GM12801 (cell line): ENCODE results near the gene UPK3B.
"Not testable (repeated sequence)": the region's sequence is repeated elsewhere in the genome, so short reads cannot be mapped to it uniquely, and the experiment has no call there.

ENCODE experiments used
- CTCF ChIP-seq: IDR thresholded peaks from one replicate; pipeline ENCODE4 v1.5.1; 2011; ENCODE audit warnings: control low read depth; ENCODE audit not compliant: insufficient read length; ENCODE audit errors: extremely low read depth

The UPK3B gene

DNA sequence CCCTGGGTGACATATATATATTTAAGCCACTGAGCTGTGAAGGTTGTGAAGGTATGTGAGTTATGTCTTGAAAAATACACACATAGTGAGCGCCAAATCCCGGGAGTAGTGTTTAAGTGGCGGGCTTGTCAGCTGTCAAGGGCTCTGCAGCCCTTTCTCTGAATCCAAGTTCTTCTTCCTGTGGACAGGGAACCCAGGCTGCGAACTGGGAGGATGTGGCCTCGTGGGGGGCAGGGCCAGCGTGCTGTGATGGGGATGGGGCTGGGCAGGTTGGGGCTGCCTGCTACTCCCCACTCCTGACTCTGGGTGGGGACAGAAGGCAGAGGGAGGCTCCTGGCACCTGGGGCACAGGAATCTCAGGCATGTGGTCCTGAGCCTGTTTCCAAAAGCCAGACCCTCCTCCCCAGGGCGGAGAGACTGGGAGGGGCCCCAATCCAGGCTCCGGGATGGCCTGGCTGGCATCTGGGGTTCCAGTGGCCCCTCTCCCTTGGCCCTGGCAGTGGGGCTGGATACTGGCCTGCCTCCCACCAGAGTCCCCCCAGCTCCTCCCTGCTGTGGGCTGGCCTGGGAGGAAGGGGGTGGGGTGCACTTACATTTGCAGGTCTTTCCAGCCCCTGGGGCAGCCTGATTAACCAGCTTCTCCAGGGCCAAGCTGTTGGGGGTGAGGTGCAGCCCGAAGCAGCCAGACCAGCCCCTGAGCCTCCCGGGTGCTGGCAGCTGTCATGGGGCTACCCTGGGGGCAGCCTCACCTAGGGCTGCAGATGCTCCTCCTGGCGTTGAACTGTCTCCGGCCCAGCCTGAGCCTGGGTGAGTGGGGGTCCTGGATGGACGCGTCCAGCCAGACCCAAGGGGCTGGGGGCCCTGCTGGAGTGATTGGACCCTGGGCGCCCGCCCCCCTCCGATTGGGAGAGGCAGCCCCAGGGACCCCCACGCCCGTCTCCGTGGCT, at the start of gene UPK3B:
Gene UPK3B (plus strand): TSS at position 622 of the 947 bp plus-strand sequence. CDS start 101 bp downstream, at position 723.
- TF ChIP-seq CTCF = no peak

DNA sequence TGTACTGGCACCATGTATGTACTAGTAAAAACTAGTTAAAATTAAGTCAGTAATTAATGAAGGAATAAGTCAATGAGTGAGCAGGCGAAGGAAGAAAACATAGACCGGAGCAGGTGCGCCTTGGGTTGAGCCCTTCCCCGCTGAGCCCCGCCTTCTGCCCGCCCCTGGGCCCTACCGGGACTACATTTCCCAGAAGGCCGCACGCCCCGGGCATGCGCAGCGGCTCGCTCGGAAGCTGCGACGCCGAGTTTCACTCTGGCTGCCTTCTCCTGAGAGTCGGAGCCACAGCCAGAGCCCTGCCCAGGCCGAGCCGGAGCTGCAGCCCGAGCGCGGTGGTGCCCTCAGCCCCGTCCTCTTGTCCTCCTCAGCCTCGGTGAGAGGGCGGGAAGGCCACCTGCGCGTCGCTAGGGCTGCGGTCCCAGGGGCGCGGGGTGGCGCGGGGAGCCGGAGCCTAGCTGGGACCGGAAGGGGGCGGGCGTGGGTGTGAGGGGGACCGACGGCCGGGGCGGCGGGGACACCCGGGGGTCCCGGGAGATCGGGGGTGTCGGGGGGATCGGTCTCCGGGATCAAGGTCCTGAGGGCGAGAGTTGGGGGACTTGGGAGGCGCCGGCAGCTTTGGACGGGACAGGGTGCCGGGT, 48.8 kb upstream of the UPK3B start, which contains the start of gene DTX2:
Gene DTX2 (plus strand): TSS at position 246 of the 638 bp plus-strand sequence. CDS start 18,801 bp downstream, outside the sequence.
- TF ChIP-seq CTCF = not testable (repeated sequence)

DNA sequence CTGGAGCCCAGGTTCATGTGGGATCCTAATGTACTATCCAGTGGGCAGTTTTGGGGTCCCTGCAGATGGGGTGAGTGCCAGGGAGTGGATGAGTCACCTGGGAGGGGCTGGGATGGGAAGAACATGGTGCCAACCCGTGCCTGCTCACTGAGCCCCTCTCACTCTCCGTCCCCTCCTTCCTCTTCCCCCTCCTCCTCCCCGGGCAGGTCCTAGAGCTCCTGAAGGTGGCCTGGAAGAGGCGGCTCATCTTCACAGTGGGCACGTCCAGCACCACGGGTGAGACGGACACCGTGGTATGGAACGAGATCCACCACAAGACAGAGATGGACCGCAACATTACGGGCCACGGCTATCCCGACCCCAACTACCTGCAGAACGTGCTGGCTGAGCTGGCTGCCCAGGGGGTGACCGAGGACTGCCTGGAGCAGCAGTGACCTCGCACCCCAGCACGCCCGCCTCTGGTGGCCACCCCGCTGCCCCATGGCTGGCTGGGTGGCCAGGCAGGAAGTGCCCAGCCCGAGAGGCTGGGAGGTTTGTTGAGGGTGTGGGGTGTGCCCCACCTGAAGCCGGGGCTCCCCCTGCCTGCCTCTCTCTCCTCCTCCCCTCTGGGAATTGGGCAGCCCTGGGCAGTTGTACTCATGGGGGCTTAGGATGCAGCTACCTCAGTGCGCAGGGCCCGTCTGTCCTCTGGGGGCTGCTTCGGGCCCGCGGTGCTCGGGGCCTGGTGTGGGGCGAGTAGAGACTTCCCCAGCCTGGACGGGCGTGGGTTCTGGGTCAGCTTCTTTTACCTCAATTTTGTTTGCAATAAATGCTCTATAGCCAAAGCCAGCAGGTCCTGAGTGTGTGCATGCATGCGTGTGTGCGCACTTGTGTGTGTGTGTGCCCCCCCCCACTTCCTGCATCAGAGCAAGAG, 4.9 kb upstream of the UPK3B start:
- TF ChIP-seq CTCF = no peak

GRCh38 chr7:76506081-76506440, 4.3 kb upstream of the UPK3B start:
- TF ChIP-seq CTCF = no peak

DNA sequence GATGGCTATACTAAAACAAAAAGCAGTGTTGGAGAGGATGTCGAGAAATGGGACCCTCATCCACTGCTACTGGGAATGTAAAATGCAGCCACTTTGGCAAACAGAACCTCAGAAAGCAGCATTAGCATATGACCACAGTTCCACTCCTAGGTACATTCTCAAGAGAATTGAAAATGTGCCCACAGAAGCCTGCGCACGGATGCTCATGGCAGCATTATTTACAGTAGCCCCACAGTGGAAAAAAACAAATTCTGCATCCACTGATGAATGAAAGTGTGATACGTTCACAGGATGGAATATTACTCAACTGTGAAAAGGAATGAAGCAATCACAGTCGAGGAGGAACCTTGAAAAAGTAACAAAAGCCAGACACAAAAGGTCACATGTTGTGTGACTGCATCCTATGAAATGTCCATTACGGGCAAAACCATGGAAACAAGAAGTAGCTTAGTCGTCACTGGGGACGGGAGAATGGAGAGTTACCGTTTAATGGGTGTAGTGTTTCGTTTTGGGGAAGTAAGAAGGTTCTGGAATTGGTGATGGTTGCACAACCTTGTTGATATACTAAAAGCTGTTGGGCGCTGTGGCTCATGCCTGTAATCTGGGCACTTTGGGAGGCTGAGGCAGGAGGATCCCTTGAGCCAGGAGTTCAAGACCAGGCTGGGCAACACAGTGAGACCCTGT, 2.5 kb upstream of the UPK3B start:
- TF ChIP-seq CTCF = no peak

- no peak for TF ChIP-seq CTCF
Measured at GRCh38 chr7:76512941-76513816, 2.8 kb downstream of the UPK3B start.
